OCI-LY1 (cell line): ENCODE data around the gene CXXC5.

Experiments used
- CTCF ChIP-seq: fragments of 200-600 bp; sonication (generic), shearing (Covaris generic); IDR thresholded peaks from 2 replicates; pipeline ENCODE4 v1.5.1; 2017; ENCODE audit warnings: mild to moderate bottlenecking, antibody characterized with exemption, low read length, moderate library complexity, mixed read lengths
- EZH2 ChIP-seq: fragments of 200-600 bp; sonication (generic), shearing (Covaris generic); IDR thresholded peaks from 2 replicates; pipeline ENCODE4 v1.8.0; 2017; ENCODE audit warnings: borderline replicate concordance, mixed run types, mild to moderate bottlenecking, antibody characterized with exemption, low read length, moderate library complexity, mixed read lengths

- TF ChIP-seq CTCF (no peak), EZH2 (no peak)
Observed at GRCh38 chr5:139677736-139678613, 29.8 kb downstream of the CXXC5 start.
